ENCODE results near the gene CYP39A1. TPM values are rescaled to one million over a fixed set of nuclear protein-coding genes. Genes with fewer than 3 reads are reported as not detected.

The CYP39A1 gene
- total RNA-seq, 1 experiment from 2014 or later: 0.54 TPM

GRCh38 chr6:46539866-46540265 is 112.8 kb downstream of the CYP39A1 start:
- Histone ChIP-seq H3K27ac (ENCODE audit: low read depth, low read length) (no peak overlapping the region), H3K4me3 (replicated peaks in 1 of 2; ENCODE audit: low read depth in 1 of 2, low read length in 2 of 2) (no peak overlapping the region), H3K27me3 (ENCODE audit: insufficient read depth, low read length) (no peaks in the 10 kb centered on the region), H3K4me1 (ENCODE audit: control insufficient read depth in 1 of 2, insufficient read depth in 2 of 2, low read length in 2 of 2) (no peaks in the 10 kb centered on the region), H3K9me3 (ENCODE audit: control insufficient read depth in 1 of 2, insufficient read depth in 1 of 2, low read depth in 1 of 2, low read length in 2 of 2) (no peaks in the 10 kb centered on the region), H3K4me2 (ENCODE audit: low read length) (no peak overlapping the region), H2AFZ (ENCODE audit: low read depth, low read length, poor library complexity, severe bottlenecking) (no peak overlapping the region), H4K20me1 (ENCODE audit: insufficient read depth) (no peaks in the 10 kb centered on the region), H3K36me3 (ENCODE audit: control insufficient read depth in 1 of 2, insufficient read depth in 2 of 2, low read length in 2 of 2) (no peaks in the 10 kb centered on the region), H3K9ac (ENCODE audit: low read length) (no peak overlapping the region), H3K9me2 (ENCODE audit: insufficient read depth) (no peaks in the 10 kb centered on the region), H3K79me2 (ENCODE audit: insufficient read depth, low read length) (no peaks in the 10 kb centered on the region)
- BruUV-seq (replicated peaks): no TSS peak
- POLR2A ChIA-PET: no interaction called here
- intact Hi-C loops (cut with micrococcal nuclease): no loop called here
- ATAC-seq (no peak), DNase-seq (ENCODE audit: low read depth, low spot score) (no peak)
- no peak for TF ChIP-seq CEBPB (IDR thresholded peaks at IDR 0.05; ENCODE audit: low read depth)
- no peak for TF ChIP-seq ZNF274 (IDR thresholded peaks at IDR 0.05; ENCODE audit: low read depth, low read length)
- TF ChIP-seq ZBTB33 (IDR thresholded peaks at IDR 0.05; ENCODE audit: extremely low read depth, insufficient replicate concordance, low read length): no peak
- no peak for TF ChIP-seq SRF (IDR thresholded peaks at IDR 0.05; ENCODE audit: low read depth)
- RAD21 ChIA-PET (ENCODE audit: low non-redundant PET in 1 of 2, low total read pairs in 2 of 2, uncharacterized antibody in 2 of 2, unreplicated experiment in 2 of 2): no interaction called here
- CTCF ChIA-PET: no interaction called here

GRCh38 chr6:46538800-46539480 is 113.7 kb downstream of the CYP39A1 start:
- no peak overlapping the region for H3K9ac ChIP-seq (ENCODE audit: low read length)

More at GRCh38 chr6:46538800-46539480, 113.7 kb downstream of the CYP39A1 start:
- Histone ChIP-seq H3K36me3 (ENCODE audit: control insufficient read depth in 1 of 2, insufficient read depth in 2 of 2, low read length in 2 of 2) (no peaks in the 10 kb centered on the region), H2AFZ (ENCODE audit: low read depth, low read length, poor library complexity, severe bottlenecking) (no peak overlapping the region), H4K20me1 (ENCODE audit: insufficient read depth) (no peaks in the 10 kb centered on the region), H3K27me3 (ENCODE audit: insufficient read depth, low read length) (no peaks in the 10 kb centered on the region), H3K4me1 (ENCODE audit: control insufficient read depth in 1 of 2, insufficient read depth in 2 of 2, low read length in 2 of 2) (no peaks in the 10 kb centered on the region), H3K4me3 (replicated peaks in 1 of 2; ENCODE audit: low read depth in 1 of 2, low read length in 2 of 2) (no peak overlapping the region), H3K27ac (ENCODE audit: low read depth, low read length) (no peak overlapping the region), H3K9me2 (ENCODE audit: insufficient read depth) (no peaks in the 10 kb centered on the region), H3K9me3 (ENCODE audit: control insufficient read depth in 1 of 2, insufficient read depth in 1 of 2, low read depth in 1 of 2, low read length in 2 of 2) (no peaks in the 10 kb centered on the region), H3K4me2 (ENCODE audit: low read length) (no peak overlapping the region), H3K79me2 (ENCODE audit: insufficient read depth, low read length) (no peaks in the 10 kb centered on the region)
- no peak for ATAC-seq
- RAD21 ChIA-PET (ENCODE audit: low non-redundant PET in 1 of 2, low total read pairs in 2 of 2, uncharacterized antibody in 2 of 2, unreplicated experiment in 2 of 2): no interaction called here
- intact Hi-C loops (cut with micrococcal nuclease): no loop called here
- CTCF ChIA-PET: no interaction called here
- no peak for TF ChIP-seq FOSL1 (IDR thresholded peaks at IDR 0.05; ENCODE audit: low read depth)
- no peak for DNase-seq (ENCODE audit: low read depth, low spot score)
- BruUV-seq (replicated peaks): no TSS peak
- POLR2A ChIA-PET: no interaction called here
